SU-DHL-6 (cell line): ENCODE results near the gene EPB41L4B.
"Not testable (repeated sequence)": the region's sequence is repeated elsewhere in the genome, so short reads cannot be mapped to it uniquely, and the experiment has no call there.

Experiments used
- H2AFZ ChIP-seq: fragments of 200-600 bp; sonication (generic); 2 replicates; pipeline ENCODE4 v1.6.1; 2014; ENCODE audit warnings: low read depth, mild to moderate bottlenecking, moderate library complexity, mixed read lengths, antibody characterized with exemption, low read length; ENCODE audit not compliant: severe bottlenecking
- H3F3A ChIP-seq: fragments of 200-600 bp; shearing (Covaris generic); 2 replicates; pipeline ENCODE4 v1.6.0; 2016; ENCODE audit warnings: antibody characterized with exemption, mild to moderate bottlenecking; ENCODE audit not compliant: insufficient read depth
- H3K27ac ChIP-seq: fragments of 200-600 bp; sonication (generic); 2 replicates; pipeline ENCODE4 v1.5.1; 2016; ENCODE audit warnings: low read depth, mild to moderate bottlenecking, low read length, moderate library complexity, mixed read lengths
- H3K27me3 ChIP-seq: fragments of 200-600 bp; sonication (generic), shearing (Covaris generic); 2 replicates; pipeline ENCODE4 v1.6.0; 2014; ENCODE audit warnings: mild to moderate bottlenecking, low read length
- H3K36me3 ChIP-seq: fragments of 200-600 bp; sonication (generic); 2 replicates; pipeline ENCODE4 v1.6.1; 2014; ENCODE audit warnings: mild to moderate bottlenecking, low read length, mixed read lengths
- H3K4me2 ChIP-seq: fragments of 300-600, 200-600 bp; shearing (Covaris generic), sonication (generic); 2 replicates; pipeline ENCODE4 v1.6.0; 2014; ENCODE audit warnings: low read length, low read depth, mild to moderate bottlenecking; ENCODE audit not compliant: poor library complexity, severe bottlenecking
- H3K4me3 ChIP-seq: fragments of 200-600 bp; sonication (generic); 2 replicates; pipeline ENCODE4 v1.5.1; 2014; ENCODE audit warnings: antibody characterized with exemption, low read length, mild to moderate bottlenecking, mixed read lengths; ENCODE audit not compliant: insufficient read depth, poor library complexity, severe bottlenecking
- H3K79me2 ChIP-seq: fragments of 200-600 bp; sonication (generic); 2 replicates; pipeline ENCODE4 v1.6.1; 2014; ENCODE audit warnings: mild to moderate bottlenecking, low read length, moderate library complexity; ENCODE audit not compliant: insufficient read depth
- H3K9ac ChIP-seq: fragments of 200-600 bp; sonication (generic); 2 replicates; pipeline ENCODE4 v1.7.0; 2014; ENCODE audit warnings: mild to moderate bottlenecking, low read length
- H3K9me2 ChIP-seq: fragments of 200-600 bp; sonication (generic); replicated peaks from 2 replicates; pipeline ENCODE4 v1.6.1; 2014; ENCODE audit warnings: low read length; ENCODE audit not compliant: insufficient read depth
- H3K9me3 ChIP-seq: fragments of 200-600 bp; sonication (generic); 2 replicates; pipeline ENCODE4 v1.6.1; 2014; ENCODE audit warnings: low read length, mixed read lengths; ENCODE audit not compliant: insufficient read depth
- H4K20me1 ChIP-seq: fragments of 200-600 bp; sonication (generic); 2 replicates; pipeline ENCODE4 v1.6.1; 2014; ENCODE audit warnings: low read depth, mild to moderate bottlenecking, antibody characterized with exemption, low read length, moderate library complexity, mixed read lengths
- EZH2phosphoT487 ChIP-seq: fragments of 200-600 bp; sonication (generic), shearing (Covaris generic); conservative IDR thresholded peaks from 2 replicates; pipeline ENCODE4 v1.6.1; 2018; ENCODE audit warnings: mild to moderate bottlenecking, antibody characterized with exemption, low read length, moderate library complexity, mixed read lengths
- TF ChIP-seq, protein P1 (sequence below): fragments of 200-600 bp; sonication (generic); IDR thresholded peaks from one replicate; pipeline ENCODE4 v1.5.1; 2017; ENCODE audit warnings: antibody characterized with exemption, mild to moderate bottlenecking, low read length, moderate library complexity; ENCODE audit not compliant: insufficient read depth, poor library complexity, severe bottlenecking

The EPB41L4B gene

DNA sequence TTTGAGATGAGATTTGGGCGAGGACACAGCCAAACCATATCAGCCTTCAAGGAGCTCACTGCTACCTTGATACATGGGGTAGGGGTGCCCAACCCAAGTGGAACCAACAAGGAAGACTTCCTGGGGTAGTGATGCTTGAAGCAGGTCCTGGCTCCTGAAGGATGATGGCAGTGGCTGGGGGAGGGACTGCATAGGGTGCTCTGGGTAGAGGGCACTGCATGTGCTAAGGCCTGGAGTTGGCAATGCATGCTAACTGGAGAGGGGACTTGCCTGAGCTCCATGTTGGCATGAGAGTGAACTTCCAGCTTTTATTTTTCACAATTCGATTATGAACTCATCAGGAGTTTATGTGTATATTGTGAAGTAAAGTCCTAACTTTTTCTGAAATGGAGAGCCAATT lies 95.2 kb downstream of the EPB41L4B start:
- Histone ChIP-seq H3K9ac (no peak overlapping the region), H3K79me2 (no peaks in the 10 kb centered on the region), H3K27ac (no peak overlapping the region), H3K27me3 (no peaks in the 10 kb centered on the region), H3K9me2 (no peaks in the 10 kb centered on the region), H3F3A (no peaks in the 10 kb centered on the region), H3K9me3 (no peaks in the 10 kb centered on the region), H3K36me3 (no peaks in the 10 kb centered on the region), H3K4me2 (no peak overlapping the region), H3K4me3 (no peak overlapping the region), H4K20me1 (no peaks in the 10 kb centered on the region), H2AFZ (no peak overlapping the region)
- no peak for TF ChIP-seq EZH2phosphoT487
- TF ChIP-seq, protein P1, sequence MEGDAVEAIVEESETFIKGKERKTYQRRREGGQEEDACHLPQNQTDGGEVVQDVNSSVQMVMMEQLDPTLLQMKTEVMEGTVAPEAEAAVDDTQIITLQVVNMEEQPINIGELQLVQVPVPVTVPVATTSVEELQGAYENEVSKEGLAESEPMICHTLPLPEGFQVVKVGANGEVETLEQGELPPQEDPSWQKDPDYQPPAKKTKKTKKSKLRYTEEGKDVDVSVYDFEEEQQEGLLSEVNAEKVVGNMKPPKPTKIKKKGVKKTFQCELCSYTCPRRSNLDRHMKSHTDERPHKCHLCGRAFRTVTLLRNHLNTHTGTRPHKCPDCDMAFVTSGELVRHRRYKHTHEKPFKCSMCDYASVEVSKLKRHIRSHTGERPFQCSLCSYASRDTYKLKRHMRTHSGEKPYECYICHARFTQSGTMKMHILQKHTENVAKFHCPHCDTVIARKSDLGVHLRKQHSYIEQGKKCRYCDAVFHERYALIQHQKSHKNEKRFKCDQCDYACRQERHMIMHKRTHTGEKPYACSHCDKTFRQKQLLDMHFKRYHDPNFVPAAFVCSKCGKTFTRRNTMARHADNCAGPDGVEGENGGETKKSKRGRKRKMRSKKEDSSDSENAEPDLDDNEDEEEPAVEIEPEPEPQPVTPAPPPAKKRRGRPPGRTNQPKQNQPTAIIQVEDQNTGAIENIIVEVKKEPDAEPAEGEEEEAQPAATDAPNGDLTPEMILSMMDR, result no peak

DNA sequence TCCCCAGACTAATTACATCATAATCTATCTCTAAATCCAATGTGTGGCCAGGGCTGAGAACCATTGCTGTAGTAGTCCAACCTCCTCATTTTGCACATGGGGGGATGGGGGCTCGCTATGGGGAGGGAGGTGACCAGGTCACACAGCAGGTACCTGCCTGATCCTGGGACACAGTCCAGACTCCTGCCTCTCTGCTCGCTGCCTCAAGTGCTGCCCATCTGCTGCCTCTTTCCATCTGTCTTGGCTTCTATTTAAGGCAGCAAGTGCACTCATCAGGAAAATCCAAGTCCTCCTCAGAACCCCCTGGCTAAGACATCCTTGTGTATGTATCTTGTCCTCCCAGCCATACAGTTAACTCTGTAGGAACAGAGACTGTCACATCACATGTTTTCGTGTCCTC lies 96.1 kb downstream of the EPB41L4B start:
- Histone ChIP-seq H3K27me3 (no peaks in the 10 kb centered on the region), H3K36me3 (no peaks in the 10 kb centered on the region), H3K9me3 (no peaks in the 10 kb centered on the region), H3K4me2 (no peak overlapping the region), H4K20me1 (no peaks in the 10 kb centered on the region), H3K4me3 (no peak overlapping the region), H3K9me2 (no peaks in the 10 kb centered on the region), H3K79me2 (no peaks in the 10 kb centered on the region), H3K27ac (no peak overlapping the region), H3K9ac (no peak overlapping the region), H3F3A (no peaks in the 10 kb centered on the region), H2AFZ (no peak overlapping the region)
- no peak for TF ChIP-seq EZH2phosphoT487
- TF ChIP-seq, protein P1, result no peak

DNA sequence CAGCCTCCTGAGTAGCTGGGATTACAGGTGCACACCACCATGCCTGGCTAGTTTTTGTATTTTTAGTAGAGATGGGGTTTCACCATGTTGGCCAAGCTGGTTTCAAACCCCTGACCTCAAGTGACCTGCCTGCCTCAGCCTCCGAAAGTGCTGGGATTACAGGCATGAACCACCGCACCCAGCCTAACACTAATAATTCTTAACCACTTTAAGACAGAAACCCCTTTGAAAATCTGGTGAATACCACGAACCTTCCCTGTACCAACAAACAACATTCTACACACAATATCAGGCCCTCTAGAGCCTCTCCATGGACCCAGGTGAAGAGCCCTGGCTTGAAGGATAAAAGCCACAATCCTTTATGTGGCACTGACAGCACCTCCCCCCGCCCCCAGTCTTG lies 102.6 kb downstream of the EPB41L4B start:
- H4K20me1 ChIP-seq, H3K79me2 ChIP-seq, H3K36me3 ChIP-seq, H3K4me3 ChIP-seq, H3K9me2 ChIP-seq, H3K27ac ChIP-seq, H3K4me2 ChIP-seq, H2AFZ ChIP-seq, H3K9ac ChIP-seq, H3K27me3 ChIP-seq, H3K9me3 ChIP-seq, H3F3A ChIP-seq: not testable (repeated sequence)

DNA sequence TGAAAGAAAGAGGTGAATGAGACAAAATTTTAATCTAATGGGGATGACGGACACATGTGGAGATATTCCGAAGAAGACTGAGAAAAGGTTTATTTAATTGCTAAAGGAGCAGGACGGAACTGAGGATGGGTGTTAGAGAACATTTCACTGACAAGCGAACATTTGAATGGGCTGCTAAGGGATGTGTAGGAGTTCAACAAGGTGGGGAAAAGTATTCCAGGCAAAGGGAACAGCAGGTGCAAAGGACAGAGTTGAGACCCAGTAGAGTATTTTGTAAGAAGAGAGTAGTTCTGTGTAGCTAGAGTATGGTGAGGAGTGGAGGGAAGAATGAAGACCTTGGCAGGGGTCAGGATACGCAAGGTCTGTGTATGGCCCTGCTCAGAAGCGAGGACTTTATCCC lies 106.4 kb downstream of the EPB41L4B start:
- Histone ChIP-seq H3K79me2 (no peaks in the 10 kb centered on the region), H3F3A (no peaks in the 10 kb centered on the region), H3K9me3 (no peaks in the 10 kb centered on the region), H3K27ac (no peak overlapping the region), H2AFZ (no peak overlapping the region), H3K9me2 (no peaks in the 10 kb centered on the region), H4K20me1 (no peaks in the 10 kb centered on the region), H3K27me3 (no peaks in the 10 kb centered on the region), H3K9ac (no peak overlapping the region), H3K4me3 (no peak overlapping the region), H3K36me3 (no peaks in the 10 kb centered on the region), H3K4me2 (no peak overlapping the region)
- TF ChIP-seq EZH2phosphoT487, result no peak
- TF ChIP-seq, protein P1, result no peak
